ENCODE data around the gene CACNA1G.

DNA sequence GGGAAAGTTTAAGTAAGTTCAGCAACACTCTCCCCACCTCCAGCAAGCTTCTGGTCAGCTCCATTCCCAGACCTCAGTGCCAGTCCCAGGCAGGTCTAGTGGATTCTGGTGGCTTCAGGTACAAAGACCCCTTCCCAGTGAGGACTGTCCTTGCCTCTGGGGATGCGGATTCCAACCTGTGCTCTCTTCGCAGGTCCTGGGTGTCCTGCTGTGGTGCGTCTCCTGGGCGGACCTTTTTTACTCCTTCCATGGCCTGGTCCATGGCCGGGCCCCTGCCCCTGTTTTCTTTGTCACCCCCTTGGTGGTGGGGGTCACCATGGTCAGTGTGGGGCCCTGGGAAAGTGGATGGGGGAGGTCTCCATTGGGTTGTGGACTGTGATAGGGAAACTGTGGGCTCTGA is 96.0 kb downstream of the CACNA1G start:
- TF ChIP-seq POLR2A (IDR thresholded peaks at IDR 0.05), result no peak
- TF ChIP-seq, protein P1, sequence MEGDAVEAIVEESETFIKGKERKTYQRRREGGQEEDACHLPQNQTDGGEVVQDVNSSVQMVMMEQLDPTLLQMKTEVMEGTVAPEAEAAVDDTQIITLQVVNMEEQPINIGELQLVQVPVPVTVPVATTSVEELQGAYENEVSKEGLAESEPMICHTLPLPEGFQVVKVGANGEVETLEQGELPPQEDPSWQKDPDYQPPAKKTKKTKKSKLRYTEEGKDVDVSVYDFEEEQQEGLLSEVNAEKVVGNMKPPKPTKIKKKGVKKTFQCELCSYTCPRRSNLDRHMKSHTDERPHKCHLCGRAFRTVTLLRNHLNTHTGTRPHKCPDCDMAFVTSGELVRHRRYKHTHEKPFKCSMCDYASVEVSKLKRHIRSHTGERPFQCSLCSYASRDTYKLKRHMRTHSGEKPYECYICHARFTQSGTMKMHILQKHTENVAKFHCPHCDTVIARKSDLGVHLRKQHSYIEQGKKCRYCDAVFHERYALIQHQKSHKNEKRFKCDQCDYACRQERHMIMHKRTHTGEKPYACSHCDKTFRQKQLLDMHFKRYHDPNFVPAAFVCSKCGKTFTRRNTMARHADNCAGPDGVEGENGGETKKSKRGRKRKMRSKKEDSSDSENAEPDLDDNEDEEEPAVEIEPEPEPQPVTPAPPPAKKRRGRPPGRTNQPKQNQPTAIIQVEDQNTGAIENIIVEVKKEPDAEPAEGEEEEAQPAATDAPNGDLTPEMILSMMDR (IDR thresholded peaks at IDR 0.05), result no peak

All from right lobe of liver (tissue), 4 donors.